ENCODE results near the gene UVRAG. TPM values are rescaled to one million over a fixed set of nuclear protein-coding genes. Genes with fewer than 3 reads are reported as not detected.

The UVRAG gene
- total and polyA plus RNA-seq, 2 of the 13 experiments (the other 11 are each of a cell fraction or from before 2014, with no cell fraction given) = 9.7 to 17.3 TPM

DNA sequence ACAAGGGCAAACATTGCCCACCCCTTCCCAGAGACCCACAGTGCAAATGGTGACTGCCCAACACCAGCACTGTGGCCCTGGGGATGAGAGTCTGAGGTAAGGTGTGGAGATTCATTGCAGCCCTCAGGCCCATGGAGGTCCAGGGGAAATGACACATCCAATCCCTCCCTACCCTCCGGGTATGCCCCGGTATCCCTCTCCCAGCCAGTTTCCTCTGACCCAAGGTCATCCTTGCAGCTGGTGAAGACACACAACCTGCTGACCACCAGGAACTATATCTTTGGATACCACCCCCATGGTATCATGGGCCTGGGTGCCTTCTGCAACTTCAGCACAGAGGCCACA lies 18.9 kb upstream of the UVRAG start (continued):
- TF ChIP-seq, protein P1, sequence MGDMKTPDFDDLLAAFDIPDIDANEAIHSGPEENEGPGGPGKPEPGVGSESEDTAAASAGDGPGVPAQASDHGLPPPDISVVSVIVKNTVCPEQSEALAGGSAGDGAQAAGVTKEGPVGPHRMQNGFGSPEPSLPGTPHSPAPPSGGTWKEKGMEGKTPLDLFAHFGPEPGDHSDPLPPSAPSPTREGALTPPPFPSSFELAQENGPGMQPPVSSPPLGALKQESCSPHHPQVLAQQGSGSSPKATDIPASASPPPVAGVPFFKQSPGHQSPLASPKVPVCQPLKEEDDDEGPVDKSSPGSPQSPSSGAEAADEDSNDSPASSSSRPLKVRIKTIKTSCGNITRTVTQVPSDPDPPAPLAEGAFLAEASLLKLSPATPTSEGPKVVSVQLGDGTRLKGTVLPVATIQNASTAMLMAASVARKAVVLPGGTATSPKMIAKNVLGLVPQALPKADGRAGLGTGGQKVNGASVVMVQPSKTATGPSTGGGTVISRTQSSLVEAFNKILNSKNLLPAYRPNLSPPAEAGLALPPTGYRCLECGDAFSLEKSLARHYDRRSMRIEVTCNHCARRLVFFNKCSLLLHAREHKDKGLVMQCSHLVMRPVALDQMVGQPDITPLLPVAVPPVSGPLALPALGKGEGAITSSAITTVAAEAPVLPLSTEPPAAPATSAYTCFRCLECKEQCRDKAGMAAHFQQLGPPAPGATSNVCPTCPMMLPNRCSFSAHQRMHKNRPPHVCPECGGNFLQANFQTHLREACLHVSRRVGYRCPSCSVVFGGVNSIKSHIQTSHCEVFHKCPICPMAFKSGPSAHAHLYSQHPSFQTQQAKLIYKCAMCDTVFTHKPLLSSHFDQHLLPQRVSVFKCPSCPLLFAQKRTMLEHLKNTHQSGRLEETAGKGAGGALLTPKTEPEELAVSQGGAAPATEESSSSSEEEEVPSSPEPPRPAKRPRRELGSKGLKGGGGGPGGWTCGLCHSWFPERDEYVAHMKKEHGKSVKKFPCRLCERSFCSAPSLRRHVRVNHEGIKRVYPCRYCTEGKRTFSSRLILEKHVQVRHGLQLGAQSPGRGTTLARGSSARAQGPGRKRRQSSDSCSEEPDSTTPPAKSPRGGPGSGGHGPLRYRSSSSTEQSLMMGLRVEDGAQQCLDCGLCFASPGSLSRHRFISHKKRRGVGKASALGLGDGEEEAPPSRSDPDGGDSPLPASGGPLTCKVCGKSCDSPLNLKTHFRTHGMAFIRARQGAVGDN (CRISPR knock-in tag; IDR thresholded peaks at IDR 0.05) = peak; percentile 37; the same call in 1 of the 2 replicates
- TF ChIP-seq CBX5 (CRISPR knock-in tag; IDR thresholded peaks at IDR 0.05; ENCODE audit: borderline replicate concordance) = no peak
- TF ChIP-seq, protein P2, sequence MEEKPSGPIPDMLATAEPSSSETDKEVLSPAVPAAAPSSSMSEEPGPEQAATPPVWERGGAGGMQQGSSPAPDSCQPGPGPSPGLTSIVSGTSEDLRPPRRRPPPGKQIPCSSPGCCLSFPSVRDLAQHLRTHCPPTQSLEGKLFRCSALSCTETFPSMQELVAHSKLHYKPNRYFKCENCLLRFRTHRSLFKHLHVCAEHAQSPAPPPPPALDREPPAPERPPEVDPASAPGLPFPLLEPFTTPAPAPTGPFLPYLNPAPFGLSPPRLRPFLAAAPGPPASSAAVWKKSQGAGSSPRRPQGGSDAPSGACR (CRISPR knock-in tag; IDR thresholded peaks at IDR 0.05) = 0 out of 2 replicates have a peak, but pooled peaks have one; percentile 27
- TF ChIP-seq DPF2 (CRISPR knock-in tag; IDR thresholded peaks at IDR 0.05; ENCODE audit: borderline replicate concordance, low read depth) = no peak
- no peak for TF ChIP-seq HES4 (CRISPR knock-in tag; IDR thresholded peaks at IDR 0.05; ENCODE audit: borderline replicate concordance)
- TF ChIP-seq ZNF761 (CRISPR knock-in tag; conservative IDR thresholded peaks at IDR 0.05) = 0 out of 2 replicates have a peak, but pooled peaks have one; percentile 64
- TF ChIP-seq, protein P3, sequence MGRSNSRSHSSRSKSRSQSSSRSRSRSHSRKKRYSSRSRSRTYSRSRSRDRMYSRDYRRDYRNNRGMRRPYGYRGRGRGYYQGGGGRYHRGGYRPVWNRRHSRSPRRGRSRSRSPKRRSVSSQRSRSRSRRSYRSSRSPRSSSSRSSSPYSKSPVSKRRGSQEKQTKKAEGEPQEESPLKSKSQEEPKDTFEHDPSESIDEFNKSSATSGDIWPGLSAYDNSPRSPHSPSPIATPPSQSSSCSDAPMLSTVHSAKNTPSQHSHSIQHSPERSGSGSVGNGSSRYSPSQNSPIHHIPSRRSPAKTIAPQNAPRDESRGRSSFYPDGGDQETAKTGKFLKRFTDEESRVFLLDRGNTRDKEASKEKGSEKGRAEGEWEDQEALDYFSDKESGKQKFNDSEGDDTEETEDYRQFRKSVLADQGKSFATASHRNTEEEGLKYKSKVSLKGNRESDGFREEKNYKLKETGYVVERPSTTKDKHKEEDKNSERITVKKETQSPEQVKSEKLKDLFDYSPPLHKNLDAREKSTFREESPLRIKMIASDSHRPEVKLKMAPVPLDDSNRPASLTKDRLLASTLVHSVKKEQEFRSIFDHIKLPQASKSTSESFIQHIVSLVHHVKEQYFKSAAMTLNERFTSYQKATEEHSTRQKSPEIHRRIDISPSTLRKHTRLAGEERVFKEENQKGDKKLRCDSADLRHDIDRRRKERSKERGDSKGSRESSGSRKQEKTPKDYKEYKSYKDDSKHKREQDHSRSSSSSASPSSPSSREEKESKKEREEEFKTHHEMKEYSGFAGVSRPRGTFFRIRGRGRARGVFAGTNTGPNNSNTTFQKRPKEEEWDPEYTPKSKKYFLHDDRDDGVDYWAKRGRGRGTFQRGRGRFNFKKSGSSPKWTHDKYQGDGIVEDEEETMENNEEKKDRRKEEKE (IDR thresholded peaks at IDR 0.05) = no peak
- peak; percentile 40; the same call in 1 of the 2 replicates for TF ChIP-seq MTA1 (CRISPR knock-in tag; IDR thresholded peaks at IDR 0.05; ENCODE audit: borderline replicate concordance)
- 0 out of 2 replicates have a peak, but pooled peaks have one; percentile 89 for TF ChIP-seq NCOA1 (CRISPR knock-in tag; IDR thresholded peaks at IDR 0.05)
- no peak for TF ChIP-seq SOX6 (IDR thresholded peaks at IDR 0.05)
- TF ChIP-seq SOX6 (CRISPR knock-in tag; IDR thresholded peaks at IDR 0.05) = peak; percentile 4; the same call in 1 of the 2 replicates
- TF ChIP-seq MIER2 (CRISPR knock-in tag; IDR thresholded peaks at IDR 0.05) = 0 out of 2 replicates have a peak, but pooled peaks have one; percentile 3
- 0 out of 2 replicates have a peak, but pooled peaks have one; percentile 4 for TF ChIP-seq HMG20A (CRISPR knock-in tag; IDR thresholded peaks at IDR 0.05; ENCODE audit: borderline replicate concordance)
- TF ChIP-seq RBAK (CRISPR knock-in tag; IDR thresholded peaks at IDR 0.05) = no peak
- peak; percentile 34 for TF ChIP-seq ZNF781 (CRISPR knock-in tag; IDR thresholded peaks at IDR 0.05; ENCODE audit: borderline replicate concordance, not compliant biosample characterization)
- TF ChIP-seq CC2D1A (CRISPR knock-in tag; IDR thresholded peaks at IDR 0.05) = no peak
- TF ChIP-seq GZF1 (CRISPR knock-in tag; IDR thresholded peaks at IDR 0.05) = peak; percentile 2; the same call in 1 of the 2 replicates
- TF ChIP-seq ZBTB7A (CRISPR knock-in tag; IDR thresholded peaks at IDR 0.05) = 0 out of 2 replicates have a peak, but pooled peaks have one; percentile 53
- TF ChIP-seq, protein P4, sequence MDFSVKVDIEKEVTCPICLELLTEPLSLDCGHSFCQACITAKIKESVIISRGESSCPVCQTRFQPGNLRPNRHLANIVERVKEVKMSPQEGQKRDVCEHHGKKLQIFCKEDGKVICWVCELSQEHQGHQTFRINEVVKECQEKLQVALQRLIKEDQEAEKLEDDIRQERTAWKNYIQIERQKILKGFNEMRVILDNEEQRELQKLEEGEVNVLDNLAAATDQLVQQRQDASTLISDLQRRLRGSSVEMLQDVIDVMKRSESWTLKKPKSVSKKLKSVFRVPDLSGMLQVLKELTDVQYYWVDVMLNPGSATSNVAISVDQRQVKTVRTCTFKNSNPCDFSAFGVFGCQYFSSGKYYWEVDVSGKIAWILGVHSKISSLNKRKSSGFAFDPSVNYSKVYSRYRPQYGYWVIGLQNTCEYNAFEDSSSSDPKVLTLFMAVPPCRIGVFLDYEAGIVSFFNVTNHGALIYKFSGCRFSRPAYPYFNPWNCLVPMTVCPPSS (IDR thresholded peaks at IDR 0.05) = no peak

All from HepG2 (cell line).